OCI-LY1 (cell line): Measurements from ENCODE around the gene CLEC4D.

Experiments
- H2AFZ ChIP-seq: fragments of 200-600 bp; sonication (generic), shearing (Covaris generic); 2 replicates; pipeline ENCODE4 v1.6.0; 2014; ENCODE audit warnings: antibody characterized with exemption, mild to moderate bottlenecking, low read length
- H3F3A ChIP-seq: fragments of 200-600 bp; sonication (generic), shearing (Covaris generic); 2 replicates; pipeline ENCODE4 v1.6.0; 2014; ENCODE audit warnings: mild to moderate bottlenecking, antibody characterized with exemption, low read length, moderate library complexity; ENCODE audit not compliant: insufficient read depth
- H3K27ac ChIP-seq: fragments of 200-600 bp; sonication (generic); 2 replicates; pipeline ENCODE4 v1.5.1; 2014; ENCODE audit warnings: low read length, mixed run types, mild to moderate bottlenecking, low read depth; ENCODE audit not compliant: poor library complexity, severe bottlenecking
- H3K27me3 ChIP-seq: fragments of 200-600 bp; sonication (generic); 2 replicates; pipeline ENCODE4 v1.6.0; 2014; ENCODE audit warnings: antibody characterized with exemption, mild to moderate bottlenecking, low read length, moderate library complexity; ENCODE audit not compliant: insufficient read depth
- H3K36me3 ChIP-seq: fragments of 200-600 bp; sonication (generic); 2 replicates; pipeline ENCODE4 v1.6.1; 2014; ENCODE audit warnings: mild to moderate bottlenecking, antibody characterized with exemption, low read length, moderate library complexity, mixed read lengths; ENCODE audit not compliant: insufficient read depth
- H3K4me1 ChIP-seq: fragments of 200-600 bp; sonication (generic); 2 replicates; pipeline ENCODE4 v1.5.1; 2014; ENCODE audit warnings: mild to moderate bottlenecking, low read length, moderate library complexity; ENCODE audit not compliant: insufficient read depth, severe bottlenecking
- H3K4me2 ChIP-seq: fragments of 200-600 bp; sonication (generic), shearing (Covaris generic); 2 replicates; pipeline ENCODE4 v1.6.1; 2014; ENCODE audit warnings: low read length
- H3K4me3 ChIP-seq: fragments of 200-600 bp; sonication (generic); 2 replicates; pipeline ENCODE4 v1.5.1; 2014; ENCODE audit warnings: low read length, low read depth, mild to moderate bottlenecking, mixed read lengths; ENCODE audit not compliant: poor library complexity, severe bottlenecking
- H3K79me2 ChIP-seq: fragments of 200-600 bp; shearing (Covaris generic); 2 replicates; pipeline ENCODE4 v1.6.1; 2016; ENCODE audit warnings: mixed run types, low read length, mixed read lengths; ENCODE audit not compliant: insufficient read depth
- H3K9ac ChIP-seq: fragments of 200-600 bp; sonication (generic), shearing (Covaris generic); 2 replicates; pipeline ENCODE4 v1.6.1; 2014; ENCODE audit warnings: mild to moderate bottlenecking, low read length, mixed read lengths
- H3K9me2 ChIP-seq: fragments of 200-600 bp; sonication (generic), shearing (Covaris generic); 2 replicates; pipeline ENCODE4 v1.6.1; 2014; ENCODE audit warnings: low read depth, mild to moderate bottlenecking, low read length, mixed read lengths
- H3K9me3 ChIP-seq: fragments of 200-600 bp; shearing (Covaris generic); 2 replicates; pipeline ENCODE4 v1.6.1; 2014; ENCODE audit warnings: low read length, mixed read lengths
- H4K20me1 ChIP-seq: fragments of 200-600 bp; sonication (generic), shearing (Covaris generic); 2 replicates; pipeline ENCODE4 v1.6.0; 2016; ENCODE audit warnings: mild to moderate bottlenecking, low read length; ENCODE audit not compliant: insufficient read depth
- CTCF ChIP-seq: fragments of 200-600 bp; sonication (generic), shearing (Covaris generic); IDR thresholded peaks from 2 replicates; pipeline ENCODE4 v1.5.1; 2017; ENCODE audit warnings: mild to moderate bottlenecking, antibody characterized with exemption, low read length, moderate library complexity, mixed read lengths
- EZH2 ChIP-seq: fragments of 200-600 bp; sonication (generic), shearing (Covaris generic); IDR thresholded peaks from 2 replicates; pipeline ENCODE4 v1.8.0; 2017; ENCODE audit warnings: borderline replicate concordance, mixed run types, mild to moderate bottlenecking, antibody characterized with exemption, low read length, moderate library complexity, mixed read lengths

Gene CLEC4D

GRCh38 chr12:8507596-8507995 lies 5.7 kb upstream of the CLEC4D start:
- H3K9ac ChIP-seq: no peak overlapping the region
- H3K36me3 ChIP-seq: no peaks in the 10 kb centered on the region
- no peak overlapping the region for H3K4me3 ChIP-seq
- H3F3A ChIP-seq: no peaks in the 10 kb centered on the region
- TF ChIP-seq CTCF (no peak), EZH2 (no peak)
- no peaks in the 10 kb centered on the region; the same call in 1 of the 2 replicates for H3K27me3 ChIP-seq
- H3K9me2 ChIP-seq: no peaks in the 10 kb centered on the region
- no peaks in the 10 kb centered on the region for H4K20me1 ChIP-seq
- H3K9me3 ChIP-seq: no peaks in the 10 kb centered on the region
- H3K27ac ChIP-seq: no peak overlapping the region
- H3K4me1 ChIP-seq: peaks cover 12% of the 10 kb centered on the region
- H3K79me2 ChIP-seq: no peaks in the 10 kb centered on the region
- no peak overlapping the region for H2AFZ ChIP-seq
- no peak overlapping the region for H3K4me2 ChIP-seq

GRCh38 chr12:8508223-8508622 lies 5.1 kb upstream of the CLEC4D start:
- Histone ChIP-seq H3K4me3 (no peak overlapping the region), H3K9ac (no peak overlapping the region), H4K20me1 (no peaks in the 10 kb centered on the region), H3K9me2 (no peaks in the 10 kb centered on the region), H3K27ac (no peak overlapping the region), H3K4me1 (peaks cover 12% of the 10 kb centered on the region), H3K27me3 (no peaks in the 10 kb centered on the region; the same call in 1 of the 2 replicates), H3K79me2 (no peaks in the 10 kb centered on the region), H2AFZ (no peak overlapping the region), H3F3A (no peaks in the 10 kb centered on the region), H3K9me3 (no peaks in the 10 kb centered on the region), H3K36me3 (no peaks in the 10 kb centered on the region), H3K4me2 (no peak overlapping the region)
- TF ChIP-seq CTCF (no peak), EZH2 (no peak)

- Histone ChIP-seq H2AFZ (no peak overlapping the region), H3K4me2 (no peak overlapping the region), H3K79me2 (no peaks in the 10 kb centered on the region), H3K9me2 (no peaks in the 10 kb centered on the region), H3K36me3 (no peaks in the 10 kb centered on the region), H3K4me1 (peaks cover 12% of the 10 kb centered on the region), H3K4me3 (no peak overlapping the region), H3K27ac (no peak overlapping the region), H3K9me3 (no peaks in the 10 kb centered on the region), H4K20me1 (no peaks in the 10 kb centered on the region), H3F3A (no peaks in the 10 kb centered on the region), H3K9ac (no peak overlapping the region), H3K27me3 (no peaks in the 10 kb centered on the region; the same call in 1 of the 2 replicates)
- no peak for TF ChIP-seq CTCF
- TF ChIP-seq EZH2: no peak
Observed at GRCh38 chr12:8508910-8509841, 4.1 kb upstream of the CLEC4D start.
